ENCODE results near the gene ST3GAL5.

Gene ST3GAL5

DNA sequence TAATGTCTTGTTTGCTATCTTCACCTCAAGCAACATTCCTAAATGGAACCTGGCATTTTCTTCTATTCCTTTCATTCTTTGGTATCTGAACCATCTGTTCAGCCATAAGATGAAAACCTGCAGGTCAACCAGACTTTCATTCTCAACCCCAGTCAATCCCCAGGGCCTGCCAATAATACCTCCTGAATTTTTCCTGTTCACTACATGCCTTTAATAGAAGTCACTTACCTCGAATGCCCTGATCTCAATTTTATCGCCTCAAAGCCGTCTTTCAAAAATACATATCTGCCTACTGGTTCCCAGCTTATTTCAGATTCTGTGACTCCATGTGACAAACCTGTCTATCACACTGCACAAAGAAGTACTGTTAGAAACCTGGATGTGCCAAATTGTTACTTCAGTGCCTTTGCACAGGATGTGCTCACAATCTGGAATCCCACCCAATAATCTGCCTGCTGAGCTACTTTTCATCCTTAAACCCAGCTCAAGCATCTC, 22.6 kb downstream of the ST3GAL5 start:
- DNase-seq (ENCODE audit: low spot score): no peak

DNA sequence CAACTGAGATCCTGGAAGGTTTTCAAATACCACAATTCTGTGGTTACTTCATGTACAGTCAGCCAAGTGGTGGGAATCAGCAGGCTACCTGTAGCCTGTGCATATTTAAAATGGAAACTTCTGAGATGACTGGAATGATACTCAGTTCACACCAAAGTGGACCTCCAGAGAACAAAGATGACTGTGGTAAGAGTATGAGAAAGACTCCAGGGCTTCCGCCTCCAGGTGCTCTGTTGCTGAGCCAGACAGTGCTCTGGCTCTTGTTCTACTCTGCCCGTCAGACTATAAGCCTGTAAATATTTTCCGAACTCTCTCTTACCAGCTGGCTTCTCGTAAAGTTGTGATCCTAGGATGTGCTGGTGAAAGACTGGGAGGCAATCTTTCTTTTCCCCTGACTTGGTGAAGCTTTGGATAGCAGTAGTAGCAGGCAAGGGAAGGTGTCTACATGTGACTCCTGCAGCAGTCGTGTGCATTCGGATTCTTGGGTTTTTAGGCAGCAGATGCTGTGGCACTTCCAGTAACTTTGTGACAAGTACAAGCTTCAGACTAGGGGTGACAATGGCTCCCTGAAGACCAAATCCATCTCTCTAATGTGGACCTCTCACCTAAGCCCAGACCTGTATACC, 23.1 kb downstream of the ST3GAL5 start:
- DNase-seq (ENCODE audit: low spot score): no peak

DNA sequence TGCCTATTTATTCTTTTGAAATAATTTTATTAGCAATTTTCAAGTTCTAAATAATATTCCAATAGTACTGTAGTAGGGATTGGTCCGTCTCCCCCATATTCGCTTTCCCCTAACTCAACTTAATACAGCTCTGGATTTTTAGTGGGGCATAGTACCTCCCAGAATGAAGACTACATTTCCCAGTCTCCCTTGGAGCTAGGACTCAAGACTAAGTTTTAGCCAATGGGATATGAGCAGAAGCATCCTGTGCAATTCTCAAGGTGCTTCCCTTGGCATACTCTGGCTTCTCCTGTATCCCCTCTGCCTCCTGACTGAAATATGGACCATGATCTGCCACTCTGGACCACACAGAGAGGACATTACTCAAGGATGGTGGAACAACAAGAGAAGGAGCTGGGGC, 24.1 kb downstream of the ST3GAL5 start:
- no peak for DNase-seq (ENCODE audit: low spot score)

DNA sequence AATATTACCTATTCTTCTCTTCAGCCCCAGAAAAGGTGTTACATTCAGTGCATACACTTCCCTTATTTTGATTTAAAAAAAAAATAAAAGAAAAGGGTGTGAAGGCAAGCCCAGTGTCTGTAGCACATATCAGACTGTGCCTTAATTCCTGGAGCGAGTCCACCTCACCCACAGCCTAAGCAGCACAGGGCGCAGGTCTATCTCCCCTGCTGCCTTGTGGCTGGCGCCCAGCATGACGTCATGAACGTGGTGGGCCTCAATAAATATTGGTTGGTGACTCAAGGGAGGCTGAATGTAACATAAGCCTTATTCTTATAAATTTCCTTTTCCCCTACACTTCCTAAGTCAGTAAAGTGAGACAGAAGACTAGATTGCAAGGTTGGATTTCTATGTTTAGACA, 26.4 kb downstream of the ST3GAL5 start:
- no peak for DNase-seq (ENCODE audit: low spot score)

DNA sequence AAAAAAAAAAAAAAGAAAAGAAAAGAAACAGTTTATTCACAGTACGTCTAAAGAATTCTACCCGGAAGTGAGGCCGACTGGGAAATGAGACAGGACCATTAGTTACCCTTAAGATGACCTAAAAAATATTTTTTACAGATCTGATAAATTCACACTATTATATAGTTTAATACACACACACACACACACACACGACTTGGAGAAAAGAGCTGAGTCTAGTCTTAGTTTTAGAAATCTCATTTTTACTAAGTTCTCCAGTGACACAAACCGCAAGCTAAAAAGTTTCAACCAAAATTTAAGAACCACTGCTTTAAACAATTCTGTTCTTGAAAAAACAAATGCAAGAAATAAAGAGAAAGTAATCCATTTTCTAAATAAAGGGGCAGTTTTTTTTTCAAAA, 27.1 kb downstream of the ST3GAL5 start:
- DNase-seq (ENCODE audit: low spot score): no peak

DNA sequence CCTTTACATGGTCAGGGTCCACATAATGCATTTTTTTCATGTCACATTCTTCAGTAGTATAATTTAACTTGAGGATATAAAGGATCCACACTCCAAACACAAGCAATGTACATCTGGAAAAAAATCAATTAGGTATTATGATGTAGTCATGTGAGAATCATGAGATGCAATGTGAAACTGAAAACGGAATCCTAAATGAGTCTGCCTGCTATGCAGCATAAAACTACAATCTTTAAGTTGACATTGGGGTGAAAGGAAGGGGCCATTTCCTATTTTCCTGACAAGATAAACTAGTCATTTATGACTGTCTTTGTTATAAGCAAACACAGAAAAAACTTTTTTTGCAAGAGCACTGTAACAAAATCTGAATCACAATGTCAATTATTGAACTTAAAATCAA, 27.6 kb downstream of the ST3GAL5 start:
- DNase-seq (ENCODE audit: low spot score): no peak

DNA sequence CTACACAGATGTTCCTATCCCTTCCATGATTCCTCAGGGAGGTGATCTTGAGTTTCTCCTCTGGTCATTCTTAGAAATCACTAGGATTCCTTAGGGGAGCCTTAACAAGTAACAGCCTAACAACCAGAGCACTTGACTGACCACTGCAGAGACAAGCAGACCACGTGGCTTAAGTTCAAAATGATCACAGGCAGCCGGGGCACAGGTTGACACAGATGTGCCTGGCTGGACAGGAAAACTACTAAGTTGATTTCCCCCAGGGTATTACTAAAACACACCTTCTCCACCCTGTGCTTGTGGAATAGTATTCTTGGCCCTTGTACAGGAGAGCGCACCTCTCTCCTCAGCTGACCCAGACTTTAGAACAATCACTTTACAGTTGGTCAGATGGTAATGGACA, 29.9 kb downstream of the ST3GAL5 start:
- no peak for DNase-seq (ENCODE audit: low spot score)

DNA sequence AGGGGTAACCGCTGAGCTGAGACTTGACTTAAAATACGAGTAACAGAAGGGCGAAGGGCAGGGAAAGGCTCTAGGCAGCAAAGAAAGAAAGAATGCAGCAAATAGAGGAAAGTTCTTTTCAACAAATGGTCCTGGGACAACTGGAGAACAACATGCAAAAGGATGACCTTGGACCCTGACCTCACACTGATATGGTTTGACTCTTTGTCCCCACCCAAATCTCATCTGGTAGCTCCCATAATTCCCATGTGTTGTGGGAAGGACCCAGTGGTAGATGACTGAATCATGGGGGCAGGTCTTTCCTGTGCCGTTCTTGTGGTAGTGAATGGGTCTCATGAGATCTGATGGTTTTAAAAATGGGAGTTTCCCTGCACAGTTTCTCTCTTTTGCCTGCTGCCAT, 33.9 kb downstream of the ST3GAL5 start:
- DNase-seq (ENCODE audit: low spot score): no peak

DNA sequence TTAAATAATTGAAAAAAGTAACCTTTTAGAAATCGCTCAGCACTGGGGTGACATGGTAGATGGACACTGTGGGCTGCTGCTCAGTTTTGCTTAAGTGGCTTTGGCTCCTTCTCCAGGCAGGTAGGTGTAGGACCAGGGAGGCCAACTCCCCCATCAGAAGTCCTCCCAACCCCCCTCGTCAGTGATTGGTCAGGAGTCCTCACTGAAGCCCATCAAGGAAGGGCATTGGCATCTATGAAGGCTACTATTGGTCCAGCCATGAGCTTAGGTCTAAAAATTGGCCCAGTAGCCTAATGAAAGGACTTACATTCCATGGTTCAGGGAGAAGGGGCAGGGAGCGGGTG, 34.7 kb downstream of the ST3GAL5 start:
- no peak for DNase-seq (ENCODE audit: low spot score)

DNA sequence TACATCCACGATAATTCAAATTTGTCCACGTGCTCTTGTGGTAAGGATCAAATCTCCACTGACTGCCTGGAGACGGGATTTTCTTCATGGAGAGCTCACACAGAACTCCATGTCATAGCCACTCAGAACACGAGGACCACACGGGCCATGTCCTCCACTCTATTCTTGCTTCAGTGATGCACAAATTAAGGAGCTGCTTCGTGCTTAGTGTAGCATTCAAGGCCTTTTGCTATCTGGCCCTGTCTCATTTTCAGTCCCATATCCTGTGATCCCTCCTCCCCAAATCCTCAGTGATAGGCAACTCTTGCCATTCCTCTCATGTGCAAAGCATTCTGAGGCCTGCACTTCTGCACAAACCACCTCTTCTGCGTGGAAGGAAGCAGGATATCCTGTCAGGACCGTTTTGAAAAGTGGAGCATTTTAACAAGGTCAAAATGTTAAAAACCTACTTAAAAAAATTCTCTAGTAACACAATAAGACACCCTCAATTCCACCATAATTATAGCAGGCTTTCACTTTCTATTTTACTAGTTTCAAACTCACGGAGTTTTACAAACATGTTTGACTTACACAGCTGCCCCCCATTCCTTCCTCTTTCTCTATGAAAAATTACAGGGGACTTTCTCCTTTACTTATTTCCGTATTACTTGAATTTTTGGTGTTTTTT, 35.2 kb downstream of the ST3GAL5 start:
- no peak for DNase-seq (ENCODE audit: low spot score)

DNA sequence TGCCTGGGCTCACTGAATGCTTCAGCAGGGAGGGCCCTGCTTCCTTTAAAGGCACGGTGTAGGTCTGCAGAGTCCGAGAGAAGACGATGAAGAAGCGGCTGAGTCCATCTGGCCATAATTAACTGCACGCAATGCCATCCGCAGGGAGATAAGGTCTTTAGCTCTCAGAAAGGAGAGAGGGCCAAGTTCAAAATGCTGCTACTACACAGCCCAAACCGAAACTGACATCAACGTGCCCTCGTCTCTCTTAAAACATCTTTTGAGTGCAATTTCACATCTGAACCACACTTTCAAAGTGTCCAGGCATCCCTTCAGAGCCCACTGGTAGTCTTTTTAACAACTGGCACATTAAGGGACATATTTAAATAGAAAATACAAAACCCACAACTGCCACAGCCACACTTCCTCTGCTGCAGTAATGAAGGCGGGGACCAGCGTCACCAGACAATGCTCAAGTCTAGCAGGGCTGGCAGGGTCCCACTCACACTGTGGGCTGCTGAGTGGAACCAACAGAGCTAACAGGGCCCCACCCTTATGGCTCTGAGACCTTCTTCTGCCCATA, 35.8 kb downstream of the ST3GAL5 start:
- DNase-seq (ENCODE audit: low spot score): no peak

DNA sequence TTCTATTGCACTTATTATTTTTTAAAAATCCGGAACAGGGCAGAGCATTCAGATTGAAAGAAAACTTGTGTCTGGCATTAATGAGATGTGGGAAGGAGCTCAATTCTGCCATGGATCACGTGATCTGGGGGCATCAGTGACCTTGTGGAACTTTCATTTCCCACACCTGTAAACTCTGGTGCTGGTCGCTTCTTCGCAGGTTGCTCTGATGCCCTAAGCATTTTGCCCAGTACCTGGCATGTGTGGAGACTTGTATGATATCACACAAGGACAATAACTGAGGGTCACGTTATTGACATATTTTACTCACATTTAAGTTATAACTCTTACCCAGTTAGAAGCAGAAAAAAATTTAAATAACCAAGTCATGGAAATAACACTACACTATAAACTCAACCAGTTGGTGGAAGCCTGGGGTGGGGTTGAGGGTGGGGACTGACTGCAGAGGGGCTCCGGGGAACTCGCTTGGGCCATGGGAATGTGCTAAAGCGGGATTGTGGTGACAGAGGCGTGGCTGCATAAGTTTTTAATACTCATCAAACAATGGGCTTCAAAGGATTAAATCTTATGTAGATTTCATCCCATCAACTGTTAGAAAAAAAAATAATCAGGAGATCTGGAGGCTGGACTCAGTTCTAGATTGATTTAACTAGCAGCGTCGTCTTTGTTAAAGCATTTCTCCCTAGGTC, 36.5 kb downstream of the ST3GAL5 start:
- no peak for DNase-seq (ENCODE audit: low spot score)

DNA sequence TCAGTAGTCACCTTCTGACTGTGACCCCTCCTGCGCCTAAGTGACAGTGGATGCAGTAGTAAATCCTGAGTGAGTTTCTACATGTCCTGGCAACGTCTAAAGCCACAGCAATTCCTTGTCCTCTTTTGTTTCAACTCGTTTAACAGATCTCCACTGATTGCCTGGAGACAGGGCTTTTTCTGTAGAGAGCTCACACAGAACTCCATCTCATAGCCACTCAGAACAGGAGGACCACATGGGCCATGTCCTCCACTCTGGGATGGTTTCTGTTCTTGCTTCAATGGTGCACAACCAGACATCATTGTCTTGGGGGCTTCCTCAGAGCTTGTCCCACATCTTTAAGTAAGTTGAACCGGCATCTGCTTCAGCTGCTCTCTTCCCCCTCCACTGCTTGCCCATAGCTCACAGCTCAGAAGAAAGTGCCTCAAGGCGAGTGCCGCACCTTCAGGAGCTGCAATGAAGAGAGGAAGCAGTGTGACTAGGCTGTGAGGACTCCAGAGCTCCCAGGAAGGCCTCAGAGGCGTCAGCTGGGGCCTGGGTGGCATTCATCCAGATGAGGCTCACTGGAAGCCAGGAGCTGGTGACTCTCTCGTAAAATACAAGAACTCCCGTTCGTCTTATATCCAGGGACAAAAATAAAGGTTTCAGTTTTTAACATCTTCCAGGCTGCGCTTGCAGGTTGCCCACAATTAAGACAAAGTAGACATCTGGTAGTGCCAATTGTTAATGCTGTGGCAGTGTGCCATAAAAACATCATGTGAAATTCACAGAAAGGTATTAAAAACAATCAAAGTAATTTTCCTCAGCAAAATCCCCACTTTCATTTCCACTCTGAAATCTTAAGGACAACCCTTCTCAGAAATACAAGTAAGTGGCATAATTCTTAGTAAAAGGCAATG, 37.3 kb downstream of the ST3GAL5 start:
- DNase-seq (ENCODE audit: low spot score): no peak

DNA sequence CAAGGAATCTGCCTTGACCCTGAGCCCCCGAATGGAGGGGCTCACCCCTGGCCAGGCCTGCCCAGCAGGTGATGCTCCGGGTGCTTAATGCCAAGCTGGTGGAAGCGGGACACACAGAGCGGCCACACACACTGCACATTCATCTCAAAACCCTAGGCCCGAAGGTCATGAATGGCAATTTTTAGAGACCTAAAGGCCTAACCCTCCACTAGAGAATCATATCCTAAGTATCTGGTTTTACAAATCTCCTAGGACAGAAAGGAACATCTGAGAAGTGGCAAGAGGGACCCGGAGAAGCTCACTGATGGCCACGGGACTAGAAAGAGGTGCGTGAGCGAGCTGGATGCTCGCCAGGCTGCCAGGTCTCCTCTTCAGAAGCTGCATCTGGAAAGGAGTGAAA, 38.3 kb downstream of the ST3GAL5 start:
- DNase-seq (ENCODE audit: low spot score): no peak

DNA sequence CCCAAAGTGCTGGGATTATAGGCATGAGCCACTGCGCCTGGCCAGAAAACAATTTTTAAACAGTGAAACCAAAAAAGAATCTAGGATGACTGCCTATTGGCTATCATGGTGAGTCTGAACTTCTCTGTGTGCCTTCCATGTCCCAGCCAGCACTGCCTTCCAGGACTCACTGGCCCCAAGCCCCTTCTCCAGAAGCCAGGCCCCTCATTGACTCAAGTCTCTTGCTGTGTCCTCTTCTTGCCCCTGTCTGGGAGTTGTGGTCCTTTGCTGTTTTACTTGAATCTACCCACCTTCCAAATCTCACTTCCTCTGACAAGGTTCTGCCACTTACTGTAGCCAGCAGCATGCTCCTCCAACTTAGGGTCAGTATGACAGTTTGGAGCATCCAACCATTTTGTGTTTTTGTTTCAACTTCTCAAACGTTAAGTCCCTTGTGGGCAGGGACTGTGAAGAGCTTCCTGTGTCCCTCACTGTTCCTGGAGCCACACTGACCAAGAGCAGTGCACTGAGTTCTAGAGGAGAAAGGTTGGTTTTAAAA, 41.7 kb downstream of the ST3GAL5 start:
- DNase-seq (ENCODE audit: low spot score): no peak

DNA sequence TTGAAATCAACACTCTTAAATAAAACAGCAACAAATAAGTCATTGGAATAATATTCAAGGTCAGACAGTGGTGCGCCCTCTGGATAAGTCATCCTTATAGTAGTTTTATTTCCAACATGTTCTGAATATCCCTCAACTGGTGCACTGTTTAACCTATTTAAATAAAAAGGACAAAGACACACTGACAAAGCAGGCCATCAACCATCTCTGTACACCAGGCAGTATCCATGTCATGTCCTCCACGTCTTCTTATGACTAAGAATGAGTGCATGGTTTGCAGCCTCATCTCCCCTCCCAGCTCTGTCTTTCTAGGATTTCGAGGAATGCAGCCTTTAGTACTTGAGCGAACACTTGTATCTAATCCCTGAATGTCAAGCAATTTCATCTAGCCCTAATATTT, 42.4 kb downstream of the ST3GAL5 start:
- no peak for DNase-seq (ENCODE audit: low spot score)

DNA sequence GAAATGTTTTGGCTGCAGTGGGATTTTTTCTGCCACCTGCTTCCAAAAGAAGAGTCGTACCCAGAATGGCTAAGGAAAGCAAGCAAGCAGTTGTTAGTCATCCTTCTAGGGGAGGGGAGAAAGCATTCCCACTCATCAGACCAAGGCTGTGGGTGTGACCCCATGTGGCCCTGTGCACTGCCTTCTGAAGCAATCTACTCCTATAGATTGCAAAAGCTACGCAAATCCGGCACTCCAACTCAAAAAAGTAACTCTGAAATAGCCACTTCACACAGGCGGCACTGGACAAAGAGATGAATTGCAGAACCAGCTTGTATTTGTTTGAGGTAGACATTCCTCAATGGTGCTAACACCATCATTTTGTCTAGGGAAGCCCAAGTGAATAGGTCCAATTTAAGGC, 44.3 kb downstream of the ST3GAL5 start:
- no peak for DNase-seq (ENCODE audit: low spot score)

DNA sequence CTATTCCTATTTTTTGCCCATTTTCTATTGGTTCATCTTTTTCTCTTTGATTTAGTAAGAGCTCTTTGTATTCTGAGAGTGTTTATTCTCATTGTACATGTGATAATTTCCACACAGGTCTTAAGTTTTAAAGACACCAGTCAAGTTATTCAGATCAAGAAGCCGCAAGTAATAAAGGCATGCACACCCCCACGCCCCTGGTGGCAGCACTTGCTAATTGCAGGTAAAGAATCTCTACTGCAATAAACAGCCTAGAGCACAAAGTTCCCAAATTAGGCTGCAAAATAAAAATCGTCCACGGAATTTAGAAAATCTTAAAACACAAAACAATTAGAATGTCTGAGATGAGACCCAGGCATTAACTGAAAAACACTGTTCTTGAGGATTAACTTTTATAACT, 45.2 kb downstream of the ST3GAL5 start:
- no peak for DNase-seq (ENCODE audit: low spot score)

DNA sequence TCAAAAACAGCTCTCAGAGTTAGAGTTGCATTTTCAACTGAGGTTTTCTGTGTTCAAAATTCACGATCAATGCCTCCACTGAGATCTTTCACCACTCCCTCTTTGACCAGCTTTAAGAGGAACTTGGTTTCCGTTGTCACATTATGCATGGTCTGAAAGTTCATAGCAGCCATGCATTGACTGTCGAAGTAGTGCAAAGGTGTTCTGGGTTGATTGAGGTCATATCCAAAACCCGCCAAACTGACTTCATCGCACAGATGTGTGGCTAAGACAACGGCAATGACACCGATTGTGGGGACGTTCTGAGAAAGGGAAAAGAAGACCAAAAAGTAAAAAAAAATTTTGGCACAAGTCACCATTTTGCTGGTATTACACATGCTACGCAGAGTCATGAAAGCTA, 48.7 kb downstream of the ST3GAL5 start:
- DNase-seq (ENCODE audit: low spot score): no peak

DNA sequence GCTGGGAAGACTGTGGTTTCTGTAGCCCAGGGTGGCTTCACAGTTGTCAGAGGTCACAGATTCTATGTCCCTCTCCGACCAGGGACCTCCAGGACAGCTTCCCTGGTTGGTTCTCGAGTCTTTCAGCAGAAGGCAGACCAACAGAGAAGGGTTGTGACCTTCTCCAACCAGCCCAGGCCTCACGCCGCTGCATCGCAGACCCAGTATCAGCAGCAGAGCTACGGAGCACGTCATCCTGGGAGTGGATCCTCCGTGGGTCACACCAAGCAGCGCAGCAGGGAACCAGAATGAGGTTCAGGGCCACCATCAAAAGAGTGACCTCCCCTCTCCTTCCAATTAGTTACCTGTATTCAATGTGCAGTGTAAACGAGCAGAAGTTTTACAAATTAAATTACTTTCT, 49.3 kb downstream of the ST3GAL5 start:
- no peak for DNase-seq (ENCODE audit: low spot score)

DNA sequence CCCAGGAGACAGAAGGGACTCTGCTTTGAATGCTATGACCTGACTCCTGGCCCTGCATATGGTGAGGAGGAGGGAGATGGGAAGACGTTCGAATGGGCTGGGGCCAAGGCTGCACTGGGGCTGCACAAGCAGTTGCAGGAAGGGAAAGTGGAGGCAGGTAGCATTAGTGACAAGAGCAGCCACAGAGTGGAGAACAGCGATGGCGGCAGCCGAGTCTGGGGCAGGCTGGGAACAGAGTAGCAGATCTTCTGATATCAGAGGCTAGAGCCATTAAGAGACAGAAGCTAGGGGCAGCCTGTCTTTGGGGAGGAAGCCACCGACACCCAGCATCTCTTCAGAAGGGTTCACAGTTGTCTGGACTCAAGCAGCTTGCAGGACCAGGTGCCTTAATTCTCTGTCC, 50.1 kb downstream of the ST3GAL5 start:
- DNase-seq (ENCODE audit: low spot score): no peak

DNA sequence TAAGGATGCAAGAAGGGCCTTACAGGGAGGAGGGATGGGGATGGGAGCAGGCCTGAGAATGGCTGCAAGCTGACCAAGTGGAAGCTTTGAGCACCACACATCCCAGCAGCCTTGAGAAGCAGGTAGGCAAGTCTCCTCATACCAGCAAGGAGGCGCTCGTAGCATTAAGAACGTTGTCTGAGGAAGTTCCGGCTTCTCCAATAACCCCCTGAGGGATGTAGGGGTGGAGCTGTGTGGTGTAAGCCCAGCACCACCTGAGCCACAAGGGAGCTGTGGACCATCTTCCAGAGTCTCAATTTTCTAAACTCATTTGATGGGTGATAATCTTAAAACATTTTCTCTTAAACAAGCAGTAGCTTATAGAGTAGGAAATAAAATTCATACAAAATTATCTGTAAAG, 50.6 kb downstream of the ST3GAL5 start:
- DNase-seq (ENCODE audit: low spot score): no peak
